DMS53 (cell line): ENCODE measurements around the gene ELOVL6.
"Not testable (repeated sequence)": the region's sequence is repeated elsewhere in the genome, so short reads cannot be mapped to it uniquely, and the experiment has no call there.

Source experiments
- DNase-seq: peaks from one replicate; lab custom pipeline; 2025; lab: John Stamatoyannopoulos, UW

The ELOVL6 gene

DNA sequence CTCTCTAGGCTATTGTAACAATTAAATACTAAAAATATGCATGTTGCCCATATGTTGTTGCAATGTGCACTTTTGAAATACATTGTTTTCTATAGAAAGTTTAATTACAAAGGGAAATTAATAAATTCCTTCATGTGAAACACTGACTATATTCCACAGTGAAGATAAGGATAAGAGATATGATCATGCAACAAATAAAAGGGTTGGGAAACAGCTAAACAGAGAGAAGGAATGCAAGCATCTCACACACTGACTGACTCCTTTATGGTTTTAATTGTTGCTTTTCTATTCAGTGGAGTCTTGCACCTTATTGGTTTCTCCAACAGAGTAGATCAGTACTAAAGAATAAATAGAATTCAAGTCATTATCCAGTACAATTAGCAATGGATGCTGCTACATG lies 37.8 kb downstream of the ELOVL6 start:
- DNase-seq = no peak

DNA sequence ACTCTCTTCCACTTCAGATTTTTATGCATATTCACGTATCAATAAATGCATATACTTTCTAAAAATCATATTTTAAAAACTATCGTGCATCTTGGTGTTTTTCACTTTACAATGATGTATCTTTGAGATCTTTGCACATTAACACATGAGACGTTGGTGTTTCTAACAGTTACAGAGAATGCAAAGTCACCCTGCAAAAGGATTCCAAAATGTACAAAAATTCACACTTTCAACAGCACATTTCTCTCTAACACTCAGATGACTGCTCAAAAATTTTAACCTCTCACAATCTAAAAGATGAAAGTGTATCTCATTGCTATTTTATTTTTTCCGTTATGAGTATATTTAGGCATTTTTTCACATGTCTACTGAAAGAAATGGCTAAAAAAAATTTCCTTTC lies 38.9 kb downstream of the ELOVL6 start:
- no peak for DNase-seq

DNA sequence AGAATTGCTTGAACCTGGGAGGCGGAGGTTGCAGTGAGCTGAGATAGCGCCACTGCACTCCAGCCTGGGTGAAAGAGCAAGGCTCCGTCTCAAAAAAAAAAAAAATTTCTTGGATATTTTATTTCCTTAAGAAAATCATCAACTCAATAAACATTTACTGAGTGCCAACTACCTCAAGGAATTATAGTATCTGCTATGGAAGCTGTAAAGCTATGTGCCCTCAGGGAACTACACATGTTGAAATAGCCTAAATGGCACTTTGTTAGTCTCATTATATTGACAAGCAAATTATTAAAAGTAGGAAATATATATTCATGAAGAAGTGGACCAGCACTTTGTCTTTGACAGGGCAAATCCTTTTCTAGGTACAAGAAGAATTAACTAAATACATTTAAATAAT lies 40.8 kb downstream of the ELOVL6 start:
- DNase-seq = no peak

DNA sequence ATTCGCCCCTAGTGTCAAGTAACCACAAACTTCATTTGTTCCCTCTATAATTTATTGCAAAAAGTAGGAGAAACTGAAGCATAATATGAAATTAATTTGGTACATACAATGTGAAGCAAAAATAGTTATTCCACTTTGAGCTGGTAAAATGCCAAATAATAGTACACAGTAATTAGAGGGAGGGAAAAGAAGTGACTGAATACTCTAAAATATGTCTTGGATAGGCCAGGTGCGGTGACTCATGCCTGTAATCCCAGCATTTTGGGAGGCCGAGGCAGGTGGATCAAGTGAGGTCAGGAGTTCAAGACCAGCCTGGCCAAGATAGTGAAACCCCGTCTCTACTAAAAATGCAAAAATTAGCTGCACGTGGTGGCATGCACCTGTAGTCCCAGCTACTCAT lies 41.2 kb downstream of the ELOVL6 start:
- not testable (repeated sequence) for DNase-seq

DNA sequence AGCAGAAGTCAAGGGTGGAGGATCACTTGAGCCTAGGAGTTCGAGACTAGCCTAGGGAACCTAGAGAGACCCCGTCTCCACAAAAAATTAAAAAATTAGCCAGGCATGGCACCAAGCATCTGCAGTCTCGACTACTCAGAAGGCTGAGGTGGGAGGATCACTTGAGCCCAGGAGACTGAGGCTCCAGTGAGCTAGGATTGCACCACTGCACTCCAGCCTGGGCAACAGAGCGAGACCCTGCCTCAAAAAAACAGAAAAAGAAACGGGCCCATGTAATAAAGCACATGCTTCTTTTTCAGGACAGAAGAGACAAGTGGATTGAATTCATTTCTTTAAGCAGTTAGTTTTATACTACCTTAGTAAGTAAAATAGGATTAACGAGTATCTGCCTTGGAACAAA lies 42.0 kb downstream of the ELOVL6 start:
- no peak for DNase-seq

DNA sequence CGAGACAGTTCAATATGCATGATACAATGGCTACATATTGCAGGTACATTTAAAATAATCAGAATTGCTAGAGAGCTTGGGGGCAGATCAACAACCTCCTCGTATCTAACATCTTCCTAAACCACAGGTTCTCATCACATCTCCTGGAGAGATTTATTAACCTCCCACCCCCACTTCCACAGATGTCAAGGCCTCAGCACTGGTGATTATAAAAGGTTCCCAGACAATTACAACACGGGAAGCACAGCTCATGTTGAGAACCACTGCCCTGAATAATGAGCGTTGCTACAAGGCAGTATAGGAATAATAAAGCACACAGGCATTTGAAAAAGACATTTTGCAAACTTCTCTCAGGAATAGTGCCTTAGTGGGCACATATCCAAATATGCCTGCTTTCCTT lies 42.8 kb downstream of the ELOVL6 start:
- DNase-seq = no peak

- no peak for DNase-seq
Observed at GRCh38 chr4:110154582-110154981, 43.8 kb downstream of the ELOVL6 start.

DNA sequence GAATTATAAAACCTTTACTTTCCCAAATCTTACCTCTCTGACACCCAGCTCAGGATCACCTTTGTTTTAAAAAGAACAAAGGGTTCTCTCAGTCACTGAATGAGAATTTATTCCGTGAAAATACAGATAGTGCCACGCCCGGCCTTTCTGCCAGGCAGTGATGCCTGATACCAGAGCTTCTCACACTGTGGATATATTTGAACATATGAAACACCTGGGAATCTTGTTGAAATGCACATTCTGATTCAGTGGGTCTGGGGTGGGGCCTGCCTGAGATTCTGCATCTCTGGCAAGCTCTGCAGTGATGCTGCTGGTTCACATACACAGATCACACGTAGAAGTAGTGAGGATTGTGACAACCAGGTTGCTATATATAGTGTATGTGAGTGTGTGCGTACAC lies 46.0 kb downstream of the ELOVL6 start:
- no peak for DNase-seq

DNA sequence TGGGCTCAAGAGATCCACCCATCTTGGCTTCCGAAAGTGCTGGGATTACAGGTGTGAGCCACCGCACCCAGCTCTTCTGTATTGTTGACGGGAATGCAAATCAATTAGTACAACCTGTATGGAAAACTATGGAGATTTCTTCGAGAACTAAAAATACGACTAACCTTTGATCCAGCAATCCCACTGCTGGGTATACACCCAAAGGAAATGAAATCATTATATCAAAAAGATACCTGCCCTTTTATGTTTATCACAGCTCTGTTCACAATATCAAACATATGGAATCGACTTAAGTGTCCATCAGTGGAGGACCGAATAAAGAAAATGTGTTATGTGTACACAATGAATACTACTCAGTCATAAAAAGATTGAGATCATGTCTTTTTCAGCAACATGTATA lies 49.3 kb downstream of the ELOVL6 start:
- DNase-seq = no peak

GRCh38 chr4:110142461-110142860 lies 56.0 kb downstream of the ELOVL6 start:
- DNase-seq = no peak

GRCh38 chr4:110139815-110140214 lies 58.6 kb downstream of the ELOVL6 start:
- DNase-seq = no peak

GRCh38 chr4:110139111-110139510 lies 59.3 kb downstream of the ELOVL6 start:
- DNase-seq = no peak

GRCh38 chr4:110138551-110138950 lies 59.9 kb downstream of the ELOVL6 start:
- no peak for DNase-seq

DNA sequence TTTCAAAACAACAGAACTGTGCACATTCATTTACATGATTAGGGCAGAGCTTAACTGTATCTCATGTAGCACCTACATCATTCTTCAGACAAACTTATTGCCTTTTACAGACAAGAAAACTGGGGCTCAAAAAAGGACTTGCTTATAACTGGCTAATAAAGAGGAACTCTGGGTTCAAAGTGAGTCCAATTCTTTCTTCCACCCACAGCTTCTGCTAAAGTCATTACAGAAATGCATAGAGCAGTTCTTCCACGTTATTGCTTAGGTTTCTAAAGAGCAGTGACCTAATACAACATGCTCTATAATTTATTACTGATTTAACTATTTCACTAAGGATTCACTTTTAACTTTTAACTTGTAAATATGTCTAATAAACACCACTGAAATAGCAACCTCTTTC lies 60.6 kb downstream of the ELOVL6 start:
- DNase-seq = no peak

- DNase-seq = no peak
Observed at GRCh38 chr4:110135523-110135922, 62.9 kb downstream of the ELOVL6 start.

DNA sequence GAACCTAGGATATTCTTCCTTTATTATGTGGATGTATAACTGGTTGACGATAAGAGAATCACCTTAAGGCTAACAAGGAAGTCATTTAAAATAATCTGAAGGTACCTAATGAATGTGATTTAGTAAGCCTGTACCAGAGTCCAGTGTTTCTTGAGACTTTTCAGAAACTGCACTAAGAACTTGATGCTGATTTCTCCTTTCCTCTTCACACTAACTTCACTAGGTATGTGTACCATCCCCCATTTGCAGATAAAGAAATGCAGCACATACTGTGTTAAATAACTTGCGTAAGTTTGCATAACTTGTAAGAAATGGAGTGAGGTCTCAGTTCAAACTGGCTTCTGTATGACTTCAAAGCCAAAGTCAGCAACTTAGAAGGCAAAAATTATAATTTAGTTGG lies 63.3 kb downstream of the ELOVL6 start:
- no peak for DNase-seq

- no peak for DNase-seq
Observed at GRCh38 chr4:110134269-110134869, 64.0 kb downstream of the ELOVL6 start.

GRCh38 chr4:110132816-110133719 lies 65.3 kb downstream of the ELOVL6 start:
- DNase-seq = peak; percentile 59

DNA sequence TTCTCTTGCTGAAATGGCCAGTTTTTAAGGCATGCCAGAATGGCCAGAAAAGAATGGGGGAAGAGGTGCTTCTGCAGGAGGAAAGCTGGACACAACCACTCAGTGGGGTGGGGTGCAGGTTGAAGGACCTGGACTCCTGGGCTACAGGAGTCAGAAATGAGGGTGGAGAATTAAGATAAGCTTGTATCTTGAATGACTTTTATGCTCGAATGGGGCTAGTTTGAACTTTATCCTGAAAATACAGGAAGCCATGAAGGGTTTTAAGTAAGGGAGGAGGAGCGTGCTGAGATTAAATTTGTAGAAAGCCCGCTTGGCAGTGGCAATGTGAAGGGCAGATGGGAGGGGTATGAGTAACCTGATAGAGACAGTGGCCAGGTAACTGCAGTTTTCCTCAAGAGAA lies 66.5 kb downstream of the ELOVL6 start:
- no peak for DNase-seq

DNA sequence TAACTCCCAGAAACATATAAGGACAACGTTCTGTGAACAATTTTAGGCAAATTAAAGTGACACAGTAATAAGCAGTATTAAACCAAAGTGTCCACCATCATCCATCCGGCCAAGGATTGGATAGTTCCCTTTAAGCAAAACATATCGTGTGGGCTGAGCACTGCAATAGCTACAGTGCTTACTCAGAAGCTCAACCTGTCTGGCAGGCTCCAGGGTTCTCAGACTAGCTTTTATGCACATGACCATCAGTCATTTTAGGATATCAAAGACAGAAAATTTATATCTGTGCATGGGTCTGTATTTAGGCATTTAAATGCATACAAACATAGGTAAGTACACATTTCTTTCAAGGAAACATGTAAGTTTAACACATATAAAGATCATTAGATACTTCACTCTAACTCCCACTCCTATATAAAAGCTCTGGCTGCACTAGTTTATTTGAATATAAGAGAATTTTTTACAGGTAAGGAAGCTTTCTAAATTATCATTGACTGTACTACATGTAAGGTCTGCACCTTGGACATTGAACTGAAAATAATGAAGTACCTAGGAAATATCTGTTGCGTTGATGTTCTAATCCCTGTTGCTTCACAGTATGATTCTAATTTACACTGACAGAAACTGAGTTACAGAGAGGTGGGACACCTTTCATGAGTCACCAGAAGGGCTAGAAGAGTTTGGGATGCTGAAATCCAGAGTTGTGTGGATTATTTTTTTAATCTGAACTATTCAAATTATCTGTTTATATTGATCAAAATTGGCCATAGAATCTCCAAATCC lies 67.6 kb downstream of the ELOVL6 start:
- DNase-seq = no peak

DNA sequence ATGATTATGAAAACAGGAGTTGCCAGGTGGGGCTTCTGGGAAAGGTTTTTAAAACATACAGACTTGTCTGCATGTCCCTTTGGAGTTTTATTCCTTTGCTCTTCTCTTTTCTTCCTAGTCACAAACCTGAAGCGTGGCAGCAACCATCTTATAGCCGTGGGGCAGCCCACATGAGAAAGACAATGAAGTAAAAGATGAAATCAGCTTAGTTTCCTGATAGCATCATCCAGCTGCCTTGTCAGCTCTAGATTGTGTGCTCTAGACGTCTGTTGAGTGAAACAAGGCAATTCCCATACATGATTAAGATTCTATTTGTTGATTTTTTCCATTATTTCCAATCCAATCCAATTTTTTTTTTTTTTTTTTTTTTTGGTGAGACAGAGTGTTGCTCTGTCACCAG lies 68.9 kb downstream of the ELOVL6 start:
- no peak for DNase-seq

GRCh38 chr4:110128472-110128919 lies 69.9 kb downstream of the ELOVL6 start:
- no peak for DNase-seq

DNA sequence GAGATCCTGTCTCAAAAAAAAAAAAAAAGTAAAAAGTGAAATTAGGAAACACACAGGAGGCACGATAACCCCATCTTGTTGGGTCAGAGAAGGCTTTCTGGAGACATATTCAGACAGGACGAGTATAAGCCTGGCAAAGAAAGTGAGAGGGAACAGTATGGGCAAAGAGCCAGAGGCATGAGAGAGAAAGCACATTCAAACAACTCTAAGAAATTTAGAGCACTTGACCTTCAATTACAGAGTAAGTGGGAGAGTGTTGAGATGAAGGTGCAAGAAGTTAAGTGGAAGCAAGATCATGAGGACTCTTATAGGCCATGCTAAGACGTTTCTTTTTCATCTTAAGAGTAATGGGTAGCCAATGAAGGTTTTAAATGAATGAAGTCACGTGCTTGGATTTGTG lies 70.4 kb downstream of the ELOVL6 start:
- no peak for DNase-seq
